Stimulated activated CD4-positive, alpha-beta T cell treated with anti-CD3 and anti-CD28 coated beads, Interleukin-1b, Interleukin-23, amount 100 ng/mL, for 1 hour (primary cell): Measurements from ENCODE around the gene SIPA1L3.

Source experiments
- DNase-seq, 2 donors: peaks; one replicate each; pipeline ENCODE4 v3.0.0-alpha.2; 2020; ENCODE audit warnings: low read depth in 2 of 2

The SIPA1L3 gene

GRCh38 chr19:37947778-37948177 lies 40.8 kb downstream of the SIPA1L3 start:
- no peak for DNase-seq

- DNase-seq, result no peak
These were observed 41.4 kb downstream of the SIPA1L3 start for GRCh38 chr19:37948362-37948761.

GRCh38 chr19:37950471-37951175 lies 43.6 kb downstream of the SIPA1L3 start:
- no peak for DNase-seq

- no peak for DNase-seq
These were observed 44.8 kb downstream of the SIPA1L3 start for GRCh38 chr19:37951816-37952210.

- DNase-seq, result no peak
These were observed 46.3 kb downstream of the SIPA1L3 start for GRCh38 chr19:37953171-37953917.

GRCh38 chr19:37953918-37954303 lies 46.9 kb downstream of the SIPA1L3 start:
- no peak for DNase-seq

- no peak for DNase-seq
These were observed 47.4 kb downstream of the SIPA1L3 start for GRCh38 chr19:37954421-37954874.

GRCh38 chr19:37955986-37956385 lies 49.0 kb downstream of the SIPA1L3 start:
- DNase-seq, result no peak

- DNase-seq, result no peak
These were observed 50.2 kb downstream of the SIPA1L3 start for GRCh38 chr19:37957176-37957575.

- DNase-seq, result no peak
These were observed 52.7 kb downstream of the SIPA1L3 start for GRCh38 chr19:37959665-37960114.

GRCh38 chr19:37961198-37961597 lies 54.2 kb downstream of the SIPA1L3 start:
- DNase-seq, result no peak

- DNase-seq, result no peak
These were observed 56.4 kb downstream of the SIPA1L3 start for GRCh38 chr19:37963190-37963936.

GRCh38 chr19:37964109-37964508 lies 57.1 kb downstream of the SIPA1L3 start:
- no peak for DNase-seq

- no peak for DNase-seq
These were observed 59.2 kb downstream of the SIPA1L3 start for GRCh38 chr19:37966211-37966661.

- no peak for DNase-seq
These were observed 59.7 kb downstream of the SIPA1L3 start for GRCh38 chr19:37966662-37967231.

GRCh38 chr19:37969695-37970094 lies 62.7 kb downstream of the SIPA1L3 start:
- no peak for DNase-seq

- no peak for DNase-seq
These were observed 63.7 kb downstream of the SIPA1L3 start for GRCh38 chr19:37970699-37971098.

- DNase-seq, result no peak
These were observed 65.8 kb downstream of the SIPA1L3 start for GRCh38 chr19:37972803-37973202.

- DNase-seq, result no peak
These were observed 66.7 kb downstream of the SIPA1L3 start for GRCh38 chr19:37973666-37974065.

- no peak for DNase-seq
These were observed 68.1 kb downstream of the SIPA1L3 start for GRCh38 chr19:37975071-37975470.

- DNase-seq, result no peak
These were observed 68.8 kb downstream of the SIPA1L3 start for GRCh38 chr19:37975596-37976515.
